Nephron (organoid): ENCODE results near the gene KRTAP5-11.

Experiments used
- H3K27ac Mint-ChIP-seq, 3 experiments: 2 replicates each; pipeline ENCODE4 v1.8.0; 2020; ENCODE audit warnings: mixed read lengths in 3 of 3, mild to moderate bottlenecking in 2 of 3, moderate library complexity in 1 of 3
- H3K27me3 Mint-ChIP-seq: 2 replicates; pipeline ENCODE4 v1.8.0; 2021; ENCODE audit warnings: low read depth, mild to moderate bottlenecking, moderate library complexity, mixed read lengths
- H3K36me3 Mint-ChIP-seq: 2 replicates; pipeline ENCODE4 v1.8.0; 2020; ENCODE audit warnings: low read depth, mixed read lengths
- H3K4me1 Mint-ChIP-seq: 2 replicates; pipeline ENCODE4 v1.8.0; 2020; ENCODE audit warnings: mixed read lengths
- H3K4me3 Mint-ChIP-seq, 3 experiments: 2 replicates each; pipeline ENCODE4 v1.8.0; 2020; ENCODE audit warnings: mild to moderate bottlenecking in 3 of 3, mixed read lengths in 3 of 3, moderate library complexity in 2 of 3
- H3K9me3 Mint-ChIP-seq: 2 replicates; pipeline ENCODE4 v1.8.0; 2020; ENCODE audit warnings: mixed read lengths
- CTCF ChIP-seq, 3 experiments: fragments of 200-600 bp; sonication (generic); IDR thresholded peaks; one replicate each; pipeline ENCODE4 v1.5.0; 2021; ENCODE audit warnings: antibody characterized with exemption in 3 of 3; ENCODE audit not compliant: unreplicated experiment in 3 of 3

KRTAP5-11 gene

GRCh38 chr11:71564430-71564829 lies 18.2 kb downstream of the KRTAP5-11 start:
- no peak for TF ChIP-seq CTCF (IDR thresholded peaks at IDR 0.05; ENCODE audit: unreplicated experiment in 3 of 3)
- Mint-ChIP-seq H3K27me3 (peaks cover 24% of the 10 kb centered on the region), H3K4me1 (peaks cover 35% of the 10 kb centered on the region), H3K36me3 (no peaks in the 10 kb centered on the region), H3K9me3 (peaks cover 12% of the 10 kb centered on the region), H3K27ac (no peak overlapping the region), H3K4me3 (no peak overlapping the region)

- Mint-ChIP-seq H3K9me3 (peaks cover 12% of the 10 kb centered on the region), H3K36me3 (no peaks in the 10 kb centered on the region), H3K4me1 (peaks cover 27% of the 10 kb centered on the region), H3K4me3 (no peak overlapping the region), H3K27me3 (peaks cover 24% of the 10 kb centered on the region), H3K27ac (no peak overlapping the region)
- TF ChIP-seq CTCF (IDR thresholded peaks at IDR 0.05; ENCODE audit: unreplicated experiment in 3 of 3), result peak in 2 of 3 experiments; percentile 30 to 37
Measured at GRCh38 chr11:71563406-71563805, 19.3 kb downstream of the KRTAP5-11 start.

- peaks cover 25% of the 10 kb centered on the region for H3K27me3 Mint-ChIP-seq
- H3K36me3 Mint-ChIP-seq, result no peaks in the 10 kb centered on the region
- peaks cover 15% of the 10 kb centered on the region for H3K9me3 Mint-ChIP-seq
- H3K4me1 Mint-ChIP-seq, result peaks cover 19% of the 10 kb centered on the region
- TF ChIP-seq CTCF (IDR thresholded peaks at IDR 0.05; ENCODE audit: unreplicated experiment in 3 of 3), result no peak
- no peak overlapping the region for H3K4me3 Mint-ChIP-seq
- no peak overlapping the region for H3K27ac Mint-ChIP-seq
Measured at GRCh38 chr11:71562120-71562519, 20.6 kb downstream of the KRTAP5-11 start.

- H3K4me1 Mint-ChIP-seq, result peaks cover 4% of the 10 kb centered on the region
- no peak overlapping the region for H3K4me3 Mint-ChIP-seq
- no peak for TF ChIP-seq CTCF (IDR thresholded peaks at IDR 0.05; ENCODE audit: unreplicated experiment in 3 of 3)
- peaks cover 21% of the 10 kb centered on the region for H3K9me3 Mint-ChIP-seq
- H3K36me3 Mint-ChIP-seq, result no peaks in the 10 kb centered on the region
- H3K27me3 Mint-ChIP-seq, result peaks cover 17% of the 10 kb centered on the region
- no peak overlapping the region for H3K27ac Mint-ChIP-seq
Measured at GRCh38 chr11:71558996-71559395, 23.7 kb downstream of the KRTAP5-11 start.

- no peak overlapping the region for H3K4me3 Mint-ChIP-seq
- H3K27ac Mint-ChIP-seq, result no peak overlapping the region
- H3K9me3 Mint-ChIP-seq, result peaks cover 17% of the 10 kb centered on the region
- no peaks in the 10 kb centered on the region for H3K36me3 Mint-ChIP-seq
- H3K4me1 Mint-ChIP-seq, result no peaks in the 10 kb centered on the region
- peaks cover 9% of the 10 kb centered on the region for H3K27me3 Mint-ChIP-seq
- no peak for TF ChIP-seq CTCF (IDR thresholded peaks at IDR 0.05; ENCODE audit: unreplicated experiment in 3 of 3)
Measured at GRCh38 chr11:71557257-71557656, 25.4 kb downstream of the KRTAP5-11 start.

- H3K27ac Mint-ChIP-seq, result no peak overlapping the region
- H3K36me3 Mint-ChIP-seq, result no peaks in the 10 kb centered on the region
- peaks cover 12% of the 10 kb centered on the region for H3K9me3 Mint-ChIP-seq
- H3K4me3 Mint-ChIP-seq, result no peak overlapping the region
- no peak for TF ChIP-seq CTCF (IDR thresholded peaks at IDR 0.05; ENCODE audit: unreplicated experiment in 3 of 3)
- H3K4me1 Mint-ChIP-seq, result no peaks in the 10 kb centered on the region
- peaks cover 5% of the 10 kb centered on the region for H3K27me3 Mint-ChIP-seq
Measured at GRCh38 chr11:71556018-71556417, 26.7 kb downstream of the KRTAP5-11 start.
